GM12864 (cell line): ENCODE measurements around the gene TMEM170A.

Source experiments
- DNase-seq: peaks from one replicate; pipeline ENCODE4 v3.0.0-alpha.2; 2011; ENCODE audit warnings: low read depth
- H3K4me3 ChIP-seq: 2 replicates; pipeline ENCODE4 v1.5.1; 2011; ENCODE audit warnings: mild to moderate bottlenecking, low read depth, low read length, control low read depth
- CTCF ChIP-seq: IDR thresholded peaks from 2 replicates; pipeline ENCODE4 v1.5.1; 2011; ENCODE audit warnings: low read depth, mild to moderate bottlenecking, moderate library complexity, low read length, control low read depth, inconsistent platforms; ENCODE audit errors: missing control alignments

The TMEM170A gene

GRCh38 chr16:75486014-75486675, 21.7 kb upstream of the TMEM170A start:
- TF ChIP-seq CTCF: no peak
- no peak overlapping the region for H3K4me3 ChIP-seq
- DNase-seq: no peak

- TF ChIP-seq CTCF: no peak
- H3K4me3 ChIP-seq: no peak overlapping the region
- no peak for DNase-seq
Observed at GRCh38 chr16:75485230-75486013, 20.9 kb upstream of the TMEM170A start.

GRCh38 chr16:75483222-75483621, 18.7 kb upstream of the TMEM170A start:
- TF ChIP-seq CTCF: no peak
- H3K4me3 ChIP-seq: no peak overlapping the region
- DNase-seq: no peak

- TF ChIP-seq CTCF: no peak
- no peak for DNase-seq
- H3K4me3 ChIP-seq: no peak overlapping the region
Observed at GRCh38 chr16:75482434-75483205, 18.1 kb upstream of the TMEM170A start.

- TF ChIP-seq CTCF: no peak
- no peak overlapping the region for H3K4me3 ChIP-seq
- DNase-seq: no peak
Observed at GRCh38 chr16:75481475-75481874, 17.0 kb upstream of the TMEM170A start.

GRCh38 chr16:75479421-75479990, 15.0 kb upstream of the TMEM170A start:
- no peak overlapping the region for H3K4me3 ChIP-seq
- no peak for DNase-seq
- no peak for TF ChIP-seq CTCF
